HG03442 (cell line): ENCODE measurements around the gene AFF3.
"Not testable (repeated sequence)": the region's sequence is repeated elsewhere in the genome, so short reads cannot be mapped to it uniquely, and the experiment has no call there.

ENCODE experiments used
- ATAC-seq: cut with Tn5 transposase; IDR thresholded peaks from one replicate; pipeline ENCODE4 v1.9.1; 2021; ENCODE audit warnings: mild to moderate bottlenecking, moderate library complexity; ENCODE audit not compliant: unreplicated experiment

The AFF3 gene

DNA sequence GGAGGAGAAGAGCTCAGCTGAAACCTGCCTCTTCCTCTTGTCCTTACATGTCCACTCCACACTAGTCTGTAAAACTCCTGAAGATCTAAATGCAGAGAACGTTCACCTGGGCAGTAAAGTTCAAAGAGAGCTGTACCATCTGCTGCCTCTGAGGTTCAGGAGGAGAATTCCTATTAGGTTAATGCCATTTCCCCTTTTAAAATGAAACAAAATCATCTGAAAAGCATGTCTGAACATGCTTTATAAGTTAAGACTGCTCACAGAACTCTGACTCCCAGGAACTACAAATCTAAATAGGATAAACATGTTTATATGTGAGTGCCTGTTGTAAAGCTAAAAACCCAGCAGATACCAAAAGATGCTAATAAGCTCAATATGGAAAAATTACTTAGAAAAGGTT, 164.4 kb downstream of the AFF3 start:
- no peak for ATAC-seq

DNA sequence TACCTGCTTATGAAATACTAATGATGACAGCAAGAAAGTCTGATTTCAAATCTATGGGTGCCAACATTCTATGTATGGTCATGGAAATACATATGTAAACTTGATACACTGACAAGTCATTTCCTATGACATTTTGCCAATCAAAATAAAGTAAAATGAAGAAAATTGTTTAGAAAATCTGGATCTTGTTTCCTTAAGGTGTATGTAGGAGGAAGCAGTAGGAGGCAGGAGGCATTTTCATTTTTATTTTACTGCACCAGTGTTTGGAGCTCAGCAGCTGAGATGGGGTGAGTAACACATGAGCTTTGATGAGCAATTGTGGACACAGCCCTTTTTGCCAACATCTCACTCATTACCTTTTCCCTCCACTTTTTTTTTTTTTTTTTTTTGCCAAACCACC, 167.0 kb downstream of the AFF3 start:
- no peak for ATAC-seq

DNA sequence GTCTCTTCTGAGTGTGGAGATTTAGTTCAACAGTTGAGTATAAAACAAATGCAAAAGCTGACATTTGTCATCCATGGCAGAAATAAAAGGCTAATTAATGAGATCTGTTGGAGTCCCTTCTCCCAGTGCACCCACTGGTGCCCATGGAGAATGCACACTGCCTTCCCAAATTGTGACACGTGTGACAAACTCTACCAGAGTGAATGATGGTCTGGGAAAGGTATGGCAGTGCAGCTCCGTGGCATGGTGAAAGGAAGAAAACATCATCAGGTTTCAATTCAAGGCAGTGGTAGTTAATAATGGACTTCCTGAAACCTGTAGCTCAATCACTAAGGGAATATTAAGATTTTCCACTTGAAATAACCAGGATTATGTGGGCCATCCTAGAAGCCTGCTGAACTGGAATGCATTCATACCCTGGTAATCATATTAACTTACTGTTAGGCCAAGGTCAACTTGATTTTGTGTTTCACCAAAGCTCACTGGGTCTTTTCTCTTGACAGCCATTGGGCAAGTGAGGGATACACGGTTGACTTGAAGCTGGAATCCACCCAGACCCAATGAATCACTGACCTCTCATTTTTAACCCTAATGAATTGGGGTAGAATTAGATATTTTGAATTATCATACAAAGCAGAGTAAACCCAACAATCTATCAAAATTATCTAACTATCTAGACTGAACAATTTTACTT, 167.6 kb downstream of the AFF3 start:
- no peak for ATAC-seq

- no peak for ATAC-seq
These were observed 168.1 kb downstream of the AFF3 start for GRCh38 chr2:99974275-99974674.

- ATAC-seq: no peak
These were observed 171.0 kb downstream of the AFF3 start for GRCh38 chr2:99971326-99971900.

DNA sequence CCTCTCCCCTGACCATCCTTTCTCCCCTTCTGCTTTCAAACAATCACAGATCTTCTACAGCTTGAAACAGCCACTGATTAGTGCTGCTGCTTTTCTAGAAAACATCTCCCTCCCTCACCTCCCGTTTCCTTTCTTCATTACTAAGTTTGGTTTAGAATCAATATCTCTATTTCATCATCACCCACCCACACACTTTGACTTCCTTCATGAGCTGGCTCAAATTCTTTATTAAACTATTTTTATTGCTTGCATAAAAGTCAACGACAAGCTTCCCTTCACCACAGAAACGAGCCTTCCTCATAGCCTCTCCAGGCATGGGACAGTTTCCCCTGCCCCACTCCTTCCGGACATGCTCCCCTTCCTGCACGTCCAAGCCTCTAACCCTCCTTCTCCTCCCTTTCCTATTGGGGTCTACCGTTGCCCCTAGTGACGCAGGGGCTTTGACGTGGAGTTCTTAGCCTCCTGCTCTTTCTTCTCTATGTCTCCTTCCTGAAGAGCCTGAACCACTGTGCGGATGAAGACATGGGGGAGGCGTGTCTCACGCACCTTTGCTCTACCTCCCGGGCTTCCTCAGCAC, 172.0 kb downstream of the AFF3 start:
- no peak for ATAC-seq

- no peak for ATAC-seq
These were observed 181.0 kb downstream of the AFF3 start for GRCh38 chr2:99961196-99961913.

- no peak for ATAC-seq
These were observed 181.6 kb downstream of the AFF3 start for GRCh38 chr2:99960790-99961189.

- ATAC-seq: no peak
These were observed 182.1 kb downstream of the AFF3 start for GRCh38 chr2:99960291-99960690.

GRCh38 chr2:99959261-99960014, 183.0 kb downstream of the AFF3 start:
- ATAC-seq: no peak

- ATAC-seq: no peak
These were observed 184.9 kb downstream of the AFF3 start for GRCh38 chr2:99957332-99958133.

GRCh38 chr2:99956232-99957030, 186.0 kb downstream of the AFF3 start:
- ATAC-seq: no peak

DNA sequence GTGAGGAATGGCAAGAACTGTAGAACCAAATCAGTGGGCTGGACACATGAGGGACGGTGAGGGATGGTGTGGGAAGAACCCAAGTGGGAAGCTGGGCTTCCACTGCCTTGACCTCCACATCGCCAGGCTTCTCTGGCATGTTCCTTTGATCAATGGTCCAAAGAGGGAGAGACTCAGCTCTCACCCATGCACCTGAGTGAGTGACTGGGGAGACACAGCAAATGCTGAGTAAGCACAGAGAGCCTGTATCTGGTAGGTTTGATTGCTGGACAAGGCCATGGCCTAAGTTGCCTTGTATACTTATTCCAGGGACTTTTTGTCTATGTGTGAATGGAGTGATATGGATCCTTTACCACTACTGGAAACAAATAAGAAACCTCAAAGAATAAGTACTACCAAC, 188.6 kb downstream of the AFF3 start:
- no peak for ATAC-seq

DNA sequence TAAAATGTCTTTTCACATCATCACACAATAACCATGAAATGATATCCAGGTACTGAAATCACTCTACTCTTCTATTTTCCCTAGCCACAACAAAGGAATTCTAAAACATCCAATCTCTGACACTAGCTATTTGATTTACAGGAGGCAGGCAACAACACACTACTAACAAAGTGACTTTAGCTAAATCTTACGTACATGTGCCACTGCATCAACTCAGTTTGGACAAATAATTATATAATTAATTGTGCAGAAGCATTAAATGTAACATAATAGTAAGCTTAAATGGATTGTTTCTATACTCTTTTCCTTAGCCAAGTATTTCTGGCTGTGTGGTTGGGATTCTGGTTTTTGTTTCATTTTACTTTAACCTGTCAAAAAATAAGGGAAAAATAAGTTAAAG, 192.4 kb downstream of the AFF3 start:
- no peak for ATAC-seq

- ATAC-seq: no peak
These were observed 192.9 kb downstream of the AFF3 start for GRCh38 chr2:99949530-99949929.

DNA sequence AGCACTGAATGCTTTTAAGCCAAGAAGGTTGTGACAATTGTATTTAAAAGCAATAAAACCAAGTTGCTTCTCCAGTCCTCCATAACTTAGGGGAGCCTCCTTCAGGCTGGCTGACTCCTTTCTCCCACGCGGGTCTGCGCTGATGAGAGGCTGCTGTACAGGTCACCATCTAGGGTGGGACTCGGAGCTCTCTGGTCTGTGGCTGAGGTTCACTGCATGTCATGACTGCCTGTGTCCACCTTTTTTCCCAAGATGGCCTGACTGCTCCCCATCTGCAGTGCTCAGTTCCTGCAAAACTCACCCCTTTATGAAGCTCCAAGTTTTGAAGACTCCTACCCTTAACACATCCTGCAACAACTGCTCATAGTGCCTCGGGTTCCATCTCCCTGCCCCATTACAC, 194.4 kb downstream of the AFF3 start:
- ATAC-seq: no peak

DNA sequence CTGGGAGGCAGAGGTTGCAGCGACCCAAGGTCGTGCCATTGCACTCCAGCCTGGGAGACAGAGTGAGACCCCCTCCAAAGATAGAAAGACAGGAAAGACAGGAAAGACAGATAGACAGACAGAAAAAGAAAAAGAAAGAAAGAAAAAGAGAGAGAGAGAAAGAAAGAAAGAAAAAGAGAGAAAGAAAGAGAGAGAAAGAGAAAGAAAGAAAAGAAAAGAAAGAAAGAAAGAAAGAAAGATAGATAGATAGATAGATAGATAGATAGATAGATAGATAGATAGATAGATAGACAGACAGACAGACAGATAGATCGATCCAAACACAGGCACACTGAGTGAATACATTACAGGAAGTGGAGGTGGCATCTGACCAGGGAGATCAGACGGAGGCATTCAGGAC, 195.0 kb downstream of the AFF3 start:
- not testable (repeated sequence) for ATAC-seq

GRCh38 chr2:99944019-99944418, 198.4 kb downstream of the AFF3 start:
- ATAC-seq: no peak

- no peak for ATAC-seq
These were observed 199.6 kb downstream of the AFF3 start for GRCh38 chr2:99942561-99943347.
